ENCODE data around the gene DIAPH2.
"Not testable (repeated sequence)": the region's sequence is repeated elsewhere in the genome, so short reads cannot be mapped to it uniquely, and the experiment has no call there.

Gene DIAPH2

GRCh38 chrX:96719161-96719875 is 34.7 kb downstream of the DIAPH2 start:
- DNase-seq (ENCODE audit: low spot score): no peak

GRCh38 chrX:96721354-96721753 is 36.7 kb downstream of the DIAPH2 start:
- DNase-seq (ENCODE audit: low spot score): no peak

- DNase-seq (ENCODE audit: low spot score): no peak
Measured at GRCh38 chrX:96722781-96723180, 38.1 kb downstream of the DIAPH2 start.

- DNase-seq (ENCODE audit: low spot score): no peak
Measured at GRCh38 chrX:96729053-96729452, 44.4 kb downstream of the DIAPH2 start.

GRCh38 chrX:96729868-96730643 is 45.4 kb downstream of the DIAPH2 start:
- DNase-seq (ENCODE audit: low spot score): no peak

GRCh38 chrX:96731000-96731399 is 46.4 kb downstream of the DIAPH2 start:
- not testable (repeated sequence) for DNase-seq (ENCODE audit: low spot score)

- DNase-seq (ENCODE audit: low spot score): no peak
Measured at GRCh38 chrX:96743367-96744073, 58.9 kb downstream of the DIAPH2 start.

- DNase-seq (ENCODE audit: low spot score): no peak
Measured at GRCh38 chrX:96752781-96753180, 68.1 kb downstream of the DIAPH2 start.

- DNase-seq (ENCODE audit: low spot score): no peak
Measured at GRCh38 chrX:96753230-96753629, 68.6 kb downstream of the DIAPH2 start.

GRCh38 chrX:96756491-96756890 is 71.8 kb downstream of the DIAPH2 start:
- DNase-seq (ENCODE audit: low spot score): no peak

GRCh38 chrX:96761566-96761965 is 76.9 kb downstream of the DIAPH2 start:
- DNase-seq (ENCODE audit: low spot score): no peak

- DNase-seq (ENCODE audit: low spot score): no peak
Measured at GRCh38 chrX:96763608-96764007, 79.0 kb downstream of the DIAPH2 start.

- no peak for DNase-seq (ENCODE audit: low spot score)
Measured at GRCh38 chrX:96764864-96765263, 80.2 kb downstream of the DIAPH2 start.

GRCh38 chrX:96770315-96770714 is 85.7 kb downstream of the DIAPH2 start:
- no peak for DNase-seq (ENCODE audit: low spot score)

- DNase-seq (ENCODE audit: low spot score): no peak
Measured at GRCh38 chrX:96771486-96771885, 86.8 kb downstream of the DIAPH2 start.

GRCh38 chrX:96774116-96774515 is 89.5 kb downstream of the DIAPH2 start:
- DNase-seq (ENCODE audit: low spot score): no peak

- no peak for DNase-seq (ENCODE audit: low spot score)
Measured at GRCh38 chrX:96776966-96777365, 92.3 kb downstream of the DIAPH2 start.

GRCh38 chrX:96791559-96791958 is 106.9 kb downstream of the DIAPH2 start:
- DNase-seq (ENCODE audit: low spot score): no peak

- no peak for DNase-seq (ENCODE audit: low spot score)
Measured at GRCh38 chrX:96792047-96792446, 107.4 kb downstream of the DIAPH2 start.

- DNase-seq (ENCODE audit: low spot score): no peak
Measured at GRCh38 chrX:96798982-96799381, 114.3 kb downstream of the DIAPH2 start.

- DNase-seq (ENCODE audit: low spot score): no peak
Measured at GRCh38 chrX:96807318-96807717, 122.7 kb downstream of the DIAPH2 start.

- no peak for DNase-seq (ENCODE audit: low spot score)
Measured at GRCh38 chrX:96820935-96821334, 136.3 kb downstream of the DIAPH2 start.

- no peak for DNase-seq (ENCODE audit: low spot score)
Measured at GRCh38 chrX:96824166-96824565, 139.5 kb downstream of the DIAPH2 start.
